CD8-positive, alpha-beta memory T cell (primary cell): ENCODE results near the gene CEP57. TPM values are rescaled to one million over a fixed set of nuclear protein-coding genes. Genes with fewer than 3 reads are reported as not detected.
"Not testable (repeated sequence)": the region's sequence is repeated elsewhere in the genome, so short reads cannot be mapped to it uniquely, and the experiment has no call there.

Experiments
- CTCF ChIA-PET: fragments of 350-600 bp; sonication (Branson Sonifier 250); formaldehyde crosslinking; loops from one replicate; lab custom pipeline; 2021; ENCODE audit warnings: antibody characterized with exemption; lab: Charles Lee
- POLR2A ChIA-PET: fragments of 350-600 bp; sonication (Branson Sonifier 250); formaldehyde crosslinking; loops from one replicate; lab custom pipeline; 2021; ENCODE audit warnings: antibody characterized with exemption; lab: Charles Lee
- DNase-seq, 5 donors: peaks; one replicate each; pipeline versions ENCODE4 v3.0.0 to v3.0.0-alpha.2; 2020 to 2022; ENCODE audit warnings: mixed read lengths in 1 of 5
- H3K27ac ChIP-seq: one replicate; pipeline ENCODE4 v1.7.0; 2013; ENCODE audit warnings: low read depth, mild to moderate bottlenecking, low read length, moderate library complexity
- H3K27me3 ChIP-seq: 2 replicates; pipeline ENCODE4 v1.7.0; 2013; ENCODE audit warnings: low read length, mild to moderate bottlenecking; ENCODE audit not compliant: insufficient read depth, poor library complexity, severe bottlenecking
- H3K36me3 ChIP-seq: 2 replicates; pipeline ENCODE4 v1.7.0; 2013; ENCODE audit warnings: mild to moderate bottlenecking, low read length, moderate library complexity; ENCODE audit not compliant: insufficient read depth
- H3K4me1 ChIP-seq: 2 replicates; pipeline ENCODE4 v1.7.0; 2013; ENCODE audit warnings: mild to moderate bottlenecking, low read length, moderate library complexity; ENCODE audit not compliant: insufficient read depth
- H3K4me3 ChIP-seq: 2 replicates; pipeline ENCODE4 v1.7.0; 2013; ENCODE audit warnings: mild to moderate bottlenecking, low read length
- H3K9me3 ChIP-seq: 2 replicates; pipeline ENCODE4 v1.7.0; 2013; ENCODE audit warnings: mild to moderate bottlenecking, low read length
- H3K27ac Mint-ChIP-seq, 8 donors: one replicate each; pipeline ENCODE4 v1.8.0; 2020 to 2021; ENCODE audit warnings: mixed read lengths in 8 of 8, mild to moderate bottlenecking in 6 of 8, inconsistent platforms in 3 of 8, moderate library complexity in 3 of 8
- H3K27me3 Mint-ChIP-seq, 2 donors: one replicate each; pipeline ENCODE4 v1.8.0; 2020 to 2021; ENCODE audit warnings: mixed read lengths in 2 of 2, mild to moderate bottlenecking in 1 of 2, moderate library complexity in 1 of 2
- H3K36me3 Mint-ChIP-seq, 3 donors: one replicate each; pipeline ENCODE4 v1.8.0; 2020 to 2021; ENCODE audit warnings: mixed read lengths in 3 of 3, inconsistent platforms in 1 of 3, mild to moderate bottlenecking in 1 of 3
- H3K4me1 Mint-ChIP-seq, 3 donors: one replicate each; pipeline ENCODE4 v1.8.0; 2020 to 2021; ENCODE audit warnings: mixed read lengths in 3 of 3, inconsistent platforms in 1 of 3, mild to moderate bottlenecking in 1 of 3
- H3K4me3 Mint-ChIP-seq, 7 donors: one replicate each; pipeline ENCODE4 v1.8.0; 2020 to 2021; ENCODE audit warnings: mixed read lengths in 7 of 7, mild to moderate bottlenecking in 6 of 7, moderate library complexity in 4 of 7, inconsistent platforms in 2 of 7
- H3K9me3 Mint-ChIP-seq, 5 donors: one replicate each; pipeline ENCODE4 v1.8.0; 2020 to 2022; ENCODE audit warnings: mixed read lengths in 5 of 5, mild to moderate bottlenecking in 3 of 5, moderate library complexity in 2 of 5, inconsistent platforms in 1 of 5
- polyA plus RNA-seq: library from polyadenylated mRNA; unstranded; fragments of 300-500 nt; fragmentation: Illumina TruSeq; gene quantifications from one replicate; pipeline ENCODE4 v1.2.3, GENCODE V29; 2021
- total RNA-seq, 2 experiments: library from RNA; stranded (reverse); gene quantifications; one replicate each; pipeline ENCODE4 v1.2.3, GENCODE V29; 2021

CEP57 gene
- total and polyA plus RNA-seq, 3 experiments from 2014 or later, result 46.1 to 64.4 (median 63.7) TPM

- POLR2A ChIA-PET, result no interaction called here
- peaks cover 39 to 69% (median 67%) of the 10 kb centered on the region in 3 donors for H3K4me1 Mint-ChIP-seq
- H3K9me3 Mint-ChIP-seq, result no peaks in the 10 kb centered on the region
Measured at GRCh38 chr11:95796501-95796900, 6.2 kb downstream of the CEP57 start.

GRCh38 chr11:95799546-95799945 lies 9.2 kb downstream of the CEP57 start:
- no peak for DNase-seq
- Histone ChIP-seq H3K4me1 (no peaks in the 10 kb centered on the region), H3K4me3 (no peak overlapping the region), H3K27me3 (no peaks in the 10 kb centered on the region), H3K27ac (no peak overlapping the region), H3K36me3 (peaks cover 5% of the 10 kb centered on the region), H3K9me3 (no peaks in the 10 kb centered on the region)
- peak overlapping the region in 3 of 8 donors; percentile 20 to 56 (median 36) for H3K27ac Mint-ChIP-seq
- no peaks in the 10 kb centered on the region for H3K27me3 Mint-ChIP-seq
- POLR2A ChIA-PET, result interaction anchor here (0.6 kb wide), 1 partner anchor 26 kb away, joined by 3 read pairs; no protein-coding TSS in a partner anchor
- H3K9me3 Mint-ChIP-seq, result no peaks in the 10 kb centered on the region
- H3K4me3 Mint-ChIP-seq, result no peak overlapping the region
- peaks cover 0 to 45% (median 27%) of the 10 kb centered on the region in 3 donors for H3K36me3 Mint-ChIP-seq
- H3K4me1 Mint-ChIP-seq, result peaks cover 14 to 49% (median 40%) of the 10 kb centered on the region in 3 donors
- CTCF ChIA-PET, result interaction anchor here (0.6 to 1.3 kb wide), 2 partner anchors 8 to 10 kb away, joined by 3 to 4 read pairs; partner anchors contain the start of genes CEP57 and FAM76B

More at GRCh38 chr11:95796501-95796900, 6.2 kb downstream of the CEP57 start:
- peaks cover 16% of the 10 kb centered on the region for H3K4me1 ChIP-seq
- DNase-seq, result no peak
- Mint-ChIP-seq H3K36me3 (peaks cover 0 to 32% (median 18%) of the 10 kb centered on the region in 3 donors), H3K27me3 (no peaks in the 10 kb centered on the region), H3K27ac (no peak overlapping the region), H3K4me3 (no peak overlapping the region)
- no peaks in the 10 kb centered on the region for H3K9me3 ChIP-seq
- CTCF ChIA-PET, result no interaction called here
- H3K27me3 ChIP-seq, result no peaks in the 10 kb centered on the region
- H3K27ac ChIP-seq, result no peak overlapping the region
- no peak overlapping the region for H3K4me3 ChIP-seq
- peaks cover 5% of the 10 kb centered on the region for H3K36me3 ChIP-seq

DNA sequence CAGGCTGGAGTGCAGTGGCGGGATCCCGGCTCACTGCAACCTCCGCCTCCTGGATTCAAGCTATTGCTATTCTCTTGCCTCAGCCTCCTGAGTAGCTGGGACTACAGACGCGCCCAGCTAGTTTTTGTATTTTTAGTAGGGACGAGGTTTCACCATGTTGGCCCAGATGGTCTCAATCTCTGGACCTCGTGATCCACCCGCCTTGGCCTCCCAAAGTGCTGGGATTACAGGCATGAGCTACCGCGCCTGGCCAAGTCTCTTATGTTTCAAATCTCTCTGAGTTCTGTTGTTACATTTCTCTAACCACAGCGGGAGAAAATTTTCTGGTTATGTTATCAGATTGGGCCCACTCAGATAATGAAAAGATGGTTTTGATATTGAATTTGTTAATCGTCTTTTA lies 10.1 kb downstream of the CEP57 start:
- H3K9me3 Mint-ChIP-seq, result no peaks in the 10 kb centered on the region
- no peaks in the 10 kb centered on the region for H3K27me3 Mint-ChIP-seq
- DNase-seq, result no peak
- no peak overlapping the region for H3K4me3 Mint-ChIP-seq
- H3K36me3 ChIP-seq, result peaks cover 5% of the 10 kb centered on the region
- no peak overlapping the region for H3K4me3 ChIP-seq
- no peaks in the 10 kb centered on the region for H3K4me1 ChIP-seq
- H3K27ac ChIP-seq, result no peak overlapping the region
- POLR2A ChIA-PET, result no interaction called here
- H3K9me3 ChIP-seq, result no peaks in the 10 kb centered on the region
- H3K27me3 ChIP-seq, result no peaks in the 10 kb centered on the region
- peaks cover 0 to 48% (median 27%) of the 10 kb centered on the region in 3 donors for H3K36me3 Mint-ChIP-seq
- no peak overlapping the region for H3K27ac Mint-ChIP-seq
- H3K4me1 Mint-ChIP-seq, result peaks cover 11 to 41% (median 34%) of the 10 kb centered on the region in 3 donors
- CTCF ChIA-PET, result interaction anchor here (1.0 to 1.3 kb wide), 2 partner anchors 9 to 648 kb away, joined by 3 to 4 read pairs; no protein-coding TSS in a partner anchor

- H3K36me3 Mint-ChIP-seq, result peaks cover 0 to 58% (median 27%) of the 10 kb centered on the region in 3 donors
- Histone ChIP-seq H3K27ac (no peak overlapping the region), H3K36me3 (peaks cover 5% of the 10 kb centered on the region), H3K27me3 (no peaks in the 10 kb centered on the region), H3K9me3 (no peaks in the 10 kb centered on the region), H3K4me1 (no peaks in the 10 kb centered on the region), H3K4me3 (no peak overlapping the region)
- ChIA-PET CTCF (no interaction called here), POLR2A (no interaction called here)
- no peak overlapping the region for H3K27ac Mint-ChIP-seq
- no peak overlapping the region for H3K4me3 Mint-ChIP-seq
- no peaks in the 10 kb centered on the region for H3K9me3 Mint-ChIP-seq
- H3K4me1 Mint-ChIP-seq, result peaks cover 9 to 35% (median 21%) of the 10 kb centered on the region in 3 donors
- DNase-seq, result no peak
- no peaks in the 10 kb centered on the region for H3K27me3 Mint-ChIP-seq
Measured at GRCh38 chr11:95802806-95803205, 12.5 kb downstream of the CEP57 start.

DNA sequence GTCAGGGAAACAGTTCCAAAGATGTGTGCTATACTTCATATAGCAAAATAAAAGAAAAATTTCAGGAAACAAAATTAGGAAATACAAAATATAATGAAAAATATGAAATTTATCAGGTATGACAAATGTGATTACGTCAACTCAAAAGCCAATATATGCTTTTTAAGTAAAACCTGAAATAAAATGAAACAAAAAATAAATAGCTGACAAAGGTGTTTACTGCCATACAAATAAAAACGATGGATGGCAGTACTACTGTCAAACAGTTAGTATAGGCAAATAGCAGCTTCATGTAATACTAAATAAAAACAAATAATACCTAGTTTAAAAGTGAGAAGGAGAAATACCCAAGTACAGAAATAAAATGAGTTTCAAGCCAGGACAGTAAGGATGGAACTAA lies 13.7 kb downstream of the CEP57 start:
- Mint-ChIP-seq H3K4me3 (no peak overlapping the region), H3K36me3 (peaks cover 3 to 58% (median 27%) of the 10 kb centered on the region in 3 donors)

DNA sequence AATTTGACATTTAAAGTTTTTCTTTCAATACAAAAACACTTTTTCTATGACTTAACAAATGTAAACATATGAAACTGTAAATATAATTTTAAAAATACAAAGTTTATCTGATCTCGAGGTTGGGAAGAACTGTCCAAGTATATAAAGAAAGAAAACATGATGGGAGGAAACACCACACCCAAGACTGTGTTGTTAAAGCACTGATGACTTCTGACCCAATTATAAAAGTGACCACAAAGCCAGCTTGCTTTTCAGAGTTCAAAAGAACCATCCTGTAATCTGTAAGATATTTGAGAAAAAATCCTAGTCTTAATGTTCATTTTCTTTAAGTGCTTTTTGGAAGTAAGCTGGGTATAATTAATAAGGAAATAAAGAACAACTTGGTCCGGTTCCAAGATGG lies 15.6 kb downstream of the CEP57 start:
- H3K27me3 ChIP-seq, result no peaks in the 10 kb centered on the region
- Mint-ChIP-seq H3K36me3 (peaks cover 3 to 41% (median 13%) of the 10 kb centered on the region in 3 donors), H3K4me3 (no peak overlapping the region), H3K27me3 (no peaks in the 10 kb centered on the region), H3K9me3 (no peaks in the 10 kb centered on the region), H3K4me1 (peaks cover 4 to 19% (median 6%) of the 10 kb centered on the region in 3 donors), H3K27ac (peak overlapping the region in 1 of 8 donors; percentile 50)
- ChIA-PET CTCF (no interaction called here), POLR2A (no interaction called here)
- H3K27ac ChIP-seq, result no peak overlapping the region
- no peaks in the 10 kb centered on the region for H3K36me3 ChIP-seq
- H3K4me3 ChIP-seq, result no peak overlapping the region
- no peaks in the 10 kb centered on the region for H3K4me1 ChIP-seq
- no peaks in the 10 kb centered on the region for H3K9me3 ChIP-seq
- no peak for DNase-seq

More for the DNA sequence above, 13.7 kb downstream of the CEP57 start:
- Histone ChIP-seq H3K27ac (no peak overlapping the region), H3K9me3 (no peaks in the 10 kb centered on the region), H3K4me3 (no peak overlapping the region), H3K4me1 (no peaks in the 10 kb centered on the region), H3K27me3 (no peaks in the 10 kb centered on the region), H3K36me3 (peaks cover 5% of the 10 kb centered on the region)
- POLR2A ChIA-PET, result no interaction called here
- H3K4me1 Mint-ChIP-seq, result peaks cover 9 to 28% (median 15%) of the 10 kb centered on the region in 3 donors
- no peaks in the 10 kb centered on the region for H3K9me3 Mint-ChIP-seq
- CTCF ChIA-PET, result no interaction called here
- H3K27me3 Mint-ChIP-seq, result no peaks in the 10 kb centered on the region
- H3K27ac Mint-ChIP-seq, result no peak overlapping the region
- DNase-seq, result no peak

DNA sequence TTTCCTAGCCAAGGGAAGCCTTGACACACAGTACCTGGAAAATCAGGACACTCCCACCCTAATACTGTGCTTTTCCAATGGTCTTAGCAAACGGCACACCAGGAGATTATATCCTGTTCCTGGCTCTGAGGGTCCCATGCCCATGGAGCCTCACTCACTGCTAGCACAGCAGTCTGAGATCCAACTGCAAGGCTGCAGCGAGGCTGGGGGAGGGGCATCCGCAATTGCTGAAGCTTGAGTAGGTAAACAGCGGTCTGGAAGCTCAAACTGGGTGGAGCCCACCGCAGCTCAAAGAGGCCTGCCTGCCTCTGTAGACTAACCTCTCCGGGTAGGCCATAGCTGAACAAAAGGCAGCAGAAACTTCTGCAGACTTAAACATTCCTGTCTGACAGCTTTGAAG lies 16.2 kb downstream of the CEP57 start:
- peaks cover 4 to 18% (median 6%) of the 10 kb centered on the region in 3 donors for H3K4me1 Mint-ChIP-seq
- H3K27me3 ChIP-seq, POLR2A ChIA-PET, H3K4me3 ChIP-seq, H3K27ac ChIP-seq, DNase-seq, H3K9me3 ChIP-seq, H3K4me1 ChIP-seq, H3K27me3 Mint-ChIP-seq, H3K4me3 Mint-ChIP-seq, CTCF ChIA-PET, H3K9me3 Mint-ChIP-seq, H3K27ac Mint-ChIP-seq, H3K36me3 ChIP-seq: not testable (repeated sequence)
- peaks cover 3 to 37% (median 13%) of the 10 kb centered on the region in 3 donors for H3K36me3 Mint-ChIP-seq

GRCh38 chr11:95811052-95811451 lies 20.8 kb downstream of the CEP57 start:
- H3K27ac Mint-ChIP-seq, result peak overlapping the region in 1 of 8 donors; percentile 23
- H3K4me3 Mint-ChIP-seq, H3K4me3 ChIP-seq, H3K4me1 ChIP-seq, H3K27ac ChIP-seq, H3K9me3 ChIP-seq, H3K4me1 Mint-ChIP-seq, H3K9me3 Mint-ChIP-seq, CTCF ChIA-PET, POLR2A ChIA-PET, H3K27me3 ChIP-seq, H3K27me3 Mint-ChIP-seq, DNase-seq, H3K36me3 ChIP-seq: not testable (repeated sequence)
- H3K36me3 Mint-ChIP-seq, result peaks cover 3 to 34% (median 12%) of the 10 kb centered on the region in 3 donors
